ENCODE measurements around the gene GRIK5. TPM values are rescaled to one million over a fixed set of nuclear protein-coding genes. Genes with fewer than 3 reads are reported as not detected.

Gene GRIK5
- polyA plus RNA-seq, 1 donor from 2014 or later: 22.4 TPM

GRCh38 chr19:42010245-42011126 lies 59.5 kb downstream of the GRIK5 start:
- no peak overlapping the region for H3K27ac ChIP-seq (ENCODE audit: low read length)
- no peak for TF ChIP-seq TAF1 (IDR thresholded peaks at IDR 0.05; ENCODE audit: low read depth)
- no peak for TF ChIP-seq REST (IDR thresholded peaks at IDR 0.05; ENCODE audit: borderline replicate concordance)
- no peak for TF ChIP-seq MXI1 (conservative IDR thresholded peaks at IDR 0.05; ENCODE audit: poor library complexity, severe bottlenecking)
- TF ChIP-seq SMC3 (conservative IDR thresholded peaks at IDR 0.05; ENCODE audit: poor library complexity): no peak
- no peak for TF ChIP-seq POLR2AphosphoS5 (IDR thresholded peaks at IDR 0.05)
- TF ChIP-seq EP300 (conservative IDR thresholded peaks at IDR 0.05; ENCODE audit: poor library complexity, severe bottlenecking): no peak
- no peak for TF ChIP-seq CTCF (IDR thresholded peaks at IDR 0.05; ENCODE audit: poor library complexity, severe bottlenecking)
- TF ChIP-seq RAD21 (conservative IDR thresholded peaks at IDR 0.05): no peak
- no peak for TF ChIP-seq EZH2 (IDR thresholded peaks at IDR 0.05; ENCODE audit: borderline replicate concordance, insufficient read depth, low read length, poor library complexity, severe bottlenecking)
- no peaks in the 10 kb centered on the region for H3K9me2 ChIP-seq (ENCODE audit: insufficient read depth, low read length)
- no peak overlapping the region for H3K4me3 ChIP-seq (ENCODE audit: low read length)
- no peaks in the 10 kb centered on the region for H3K27me3 ChIP-seq (ENCODE audit: insufficient read depth, low read depth, low read length)
- no peak overlapping the region for H3K9ac ChIP-seq (ENCODE audit: low read length)
- no peaks in the 10 kb centered on the region for H4K20me1 ChIP-seq (ENCODE audit: insufficient read depth)
- no peaks in the 10 kb centered on the region for H3F3A ChIP-seq (ENCODE audit: insufficient read depth, low read length, poor library complexity, severe bottlenecking)
- peaks cover 8% of the 10 kb centered on the region for H3K36me3 ChIP-seq (ENCODE audit: insufficient read depth, low read length)
- no peak overlapping the region for H2AFZ ChIP-seq (ENCODE audit: low read depth, low read length)
- no peak overlapping the region for H3K4me2 ChIP-seq (ENCODE audit: low read length)
- no peaks in the 10 kb centered on the region for H3K9me3 ChIP-seq (ENCODE audit: low read length)
- no peaks in the 10 kb centered on the region for H3K79me2 ChIP-seq (replicated peaks; ENCODE audit: insufficient read depth, low read length)

GRCh38 chr19:42006569-42006968 lies 63.4 kb downstream of the GRIK5 start:
- Histone ChIP-seq H3K9ac (ENCODE audit: low read length) (no peak overlapping the region), H3K27me3 (ENCODE audit: insufficient read depth, low read depth, low read length) (no peaks in the 10 kb centered on the region), H3F3A (ENCODE audit: insufficient read depth, low read length, poor library complexity, severe bottlenecking) (no peaks in the 10 kb centered on the region), H3K4me3 (ENCODE audit: low read length) (no peak overlapping the region), H3K9me3 (ENCODE audit: low read length) (no peaks in the 10 kb centered on the region), H3K36me3 (ENCODE audit: insufficient read depth, low read length) (peaks cover 8% of the 10 kb centered on the region), H3K4me2 (ENCODE audit: low read length) (no peak overlapping the region), H4K20me1 (ENCODE audit: insufficient read depth) (no peaks in the 10 kb centered on the region), H2AFZ (ENCODE audit: low read depth, low read length) (no peak overlapping the region), H3K9me2 (ENCODE audit: insufficient read depth, low read length) (no peaks in the 10 kb centered on the region), H3K79me2 (replicated peaks; ENCODE audit: insufficient read depth, low read length) (no peaks in the 10 kb centered on the region), H3K27ac (ENCODE audit: low read length) (no peak overlapping the region)
- TF ChIP-seq RAD21 (conservative IDR thresholded peaks at IDR 0.05) (no peak), TAF1 (IDR thresholded peaks at IDR 0.05; ENCODE audit: low read depth) (no peak), SMC3 (conservative IDR thresholded peaks at IDR 0.05; ENCODE audit: poor library complexity) (no peak), REST (IDR thresholded peaks at IDR 0.05; ENCODE audit: borderline replicate concordance) (no peak), CTCF (IDR thresholded peaks at IDR 0.05; ENCODE audit: poor library complexity, severe bottlenecking) (no peak), EP300 (conservative IDR thresholded peaks at IDR 0.05; ENCODE audit: poor library complexity, severe bottlenecking) (no peak), MXI1 (conservative IDR thresholded peaks at IDR 0.05; ENCODE audit: poor library complexity, severe bottlenecking) (no peak), POLR2AphosphoS5 (IDR thresholded peaks at IDR 0.05) (no peak)
